ENCODE measurements around the gene CNTN5.

Gene CNTN5

DNA sequence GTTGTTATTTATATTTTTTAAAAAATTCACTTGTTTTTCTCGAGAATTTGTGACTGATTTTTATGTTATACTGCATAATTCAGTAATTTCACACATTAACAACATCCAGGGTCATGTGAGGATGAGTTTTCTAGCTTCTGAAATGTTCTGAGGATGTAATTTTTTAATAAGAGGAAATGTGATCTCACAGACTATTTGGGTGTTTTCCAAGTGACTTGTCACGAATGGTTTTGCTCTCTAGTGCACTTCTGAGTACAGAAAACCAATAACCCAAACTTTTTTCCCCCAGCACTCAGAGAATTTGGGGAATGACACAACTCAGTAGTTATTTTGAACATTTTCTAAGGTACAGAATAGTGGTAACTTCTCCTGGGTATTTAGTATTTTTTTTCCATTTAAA is 845.2 kb downstream of the CNTN5 start:
- DNase-seq: no peak

GRCh38 chr11:99881610-99882009 is 860.9 kb downstream of the CNTN5 start:
- intact Hi-C loops (cut with DNase I; ENCODE audit: low total_unique reads): no loop called here
- DNase-seq: no peak
- no peaks in the 10 kb centered on the region for H3K27me3 ChIP-seq

More for the DNA sequence above, 845.2 kb downstream of the CNTN5 start:
- intact Hi-C loops (cut with DNase I; ENCODE audit: low total_unique reads): no loop called here
- Histone ChIP-seq H3K36me3 (no peaks in the 10 kb centered on the region), H3K27me3 (no peaks in the 10 kb centered on the region), H3K4me1 (no peaks in the 10 kb centered on the region), H3K27ac (no peak overlapping the region), H3K4me3 (no peak overlapping the region), H3K9me3 (no peaks in the 10 kb centered on the region)
- TF ChIP-seq, protein P1, sequence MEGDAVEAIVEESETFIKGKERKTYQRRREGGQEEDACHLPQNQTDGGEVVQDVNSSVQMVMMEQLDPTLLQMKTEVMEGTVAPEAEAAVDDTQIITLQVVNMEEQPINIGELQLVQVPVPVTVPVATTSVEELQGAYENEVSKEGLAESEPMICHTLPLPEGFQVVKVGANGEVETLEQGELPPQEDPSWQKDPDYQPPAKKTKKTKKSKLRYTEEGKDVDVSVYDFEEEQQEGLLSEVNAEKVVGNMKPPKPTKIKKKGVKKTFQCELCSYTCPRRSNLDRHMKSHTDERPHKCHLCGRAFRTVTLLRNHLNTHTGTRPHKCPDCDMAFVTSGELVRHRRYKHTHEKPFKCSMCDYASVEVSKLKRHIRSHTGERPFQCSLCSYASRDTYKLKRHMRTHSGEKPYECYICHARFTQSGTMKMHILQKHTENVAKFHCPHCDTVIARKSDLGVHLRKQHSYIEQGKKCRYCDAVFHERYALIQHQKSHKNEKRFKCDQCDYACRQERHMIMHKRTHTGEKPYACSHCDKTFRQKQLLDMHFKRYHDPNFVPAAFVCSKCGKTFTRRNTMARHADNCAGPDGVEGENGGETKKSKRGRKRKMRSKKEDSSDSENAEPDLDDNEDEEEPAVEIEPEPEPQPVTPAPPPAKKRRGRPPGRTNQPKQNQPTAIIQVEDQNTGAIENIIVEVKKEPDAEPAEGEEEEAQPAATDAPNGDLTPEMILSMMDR (IDR thresholded peaks at IDR 0.05): no peak

DNA sequence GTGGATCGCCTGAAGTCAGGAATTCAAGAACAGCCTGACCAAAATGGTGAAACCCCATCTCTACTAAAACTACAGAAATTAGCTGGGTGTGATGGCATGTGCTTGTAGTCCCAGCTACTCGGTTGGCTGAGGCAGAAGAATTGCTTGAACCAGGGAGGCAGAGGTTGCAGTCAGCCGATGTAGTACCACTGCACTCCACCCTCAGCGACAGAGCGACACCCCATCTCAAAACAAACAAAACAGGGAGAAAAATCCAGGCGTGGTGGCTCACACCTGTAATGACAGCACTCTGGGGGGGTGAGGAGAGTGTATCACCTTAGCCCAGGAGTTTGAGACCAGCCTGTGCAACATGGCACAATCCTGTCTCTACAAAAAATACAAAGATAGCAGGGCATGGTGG is 864.0 kb downstream of the CNTN5 start:
- H3K36me3 ChIP-seq: no peaks in the 10 kb centered on the region
- no peaks in the 10 kb centered on the region for H3K27me3 ChIP-seq
- H3K4me3 ChIP-seq: no peak overlapping the region
- H3K4me1 ChIP-seq: no peaks in the 10 kb centered on the region
- TF ChIP-seq, protein P1 (IDR thresholded peaks at IDR 0.05): no peak
- no peak overlapping the region for H3K27ac ChIP-seq
- no peak for DNase-seq
- intact Hi-C loops (cut with DNase I; ENCODE audit: low total_unique reads): no loop called here
- no peaks in the 10 kb centered on the region for H3K9me3 ChIP-seq

More at GRCh38 chr11:99881610-99882009, 860.9 kb downstream of the CNTN5 start:
- TF ChIP-seq, protein P1 (IDR thresholded peaks at IDR 0.05): no peak
- no peaks in the 10 kb centered on the region for H3K9me3 ChIP-seq
- no peak overlapping the region for H3K4me3 ChIP-seq
- no peaks in the 10 kb centered on the region for H3K4me1 ChIP-seq
- no peak overlapping the region for H3K27ac ChIP-seq
- no peaks in the 10 kb centered on the region for H3K36me3 ChIP-seq

DNA sequence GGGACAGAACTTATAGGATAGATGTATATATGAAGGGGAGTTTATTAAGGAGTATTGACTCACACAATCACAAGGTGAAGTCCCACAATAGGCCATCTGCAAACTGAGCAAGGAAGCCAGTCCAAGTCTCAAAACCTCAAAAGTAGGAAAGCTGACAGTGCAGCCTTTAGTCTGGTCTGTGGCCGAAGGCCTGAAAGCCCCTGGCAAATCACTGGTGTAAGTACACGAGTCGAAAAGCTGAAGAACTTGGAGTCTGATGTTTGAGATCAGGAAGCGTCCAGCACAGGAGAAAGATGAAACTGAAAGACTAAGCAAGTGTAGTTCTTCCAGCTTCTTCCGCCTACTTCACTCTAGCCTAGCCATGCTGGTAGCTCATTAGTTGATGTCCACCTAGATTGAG is 866.7 kb downstream of the CNTN5 start:
- Histone ChIP-seq H3K4me1 (no peaks in the 10 kb centered on the region), H3K36me3 (no peaks in the 10 kb centered on the region), H3K27ac (no peak overlapping the region), H3K27me3 (no peaks in the 10 kb centered on the region), H3K9me3 (no peaks in the 10 kb centered on the region), H3K4me3 (no peak overlapping the region)
- DNase-seq: no peak
- TF ChIP-seq, protein P1 (IDR thresholded peaks at IDR 0.05): no peak
- intact Hi-C loops (cut with DNase I; ENCODE audit: low total_unique reads): no loop called here

DNA sequence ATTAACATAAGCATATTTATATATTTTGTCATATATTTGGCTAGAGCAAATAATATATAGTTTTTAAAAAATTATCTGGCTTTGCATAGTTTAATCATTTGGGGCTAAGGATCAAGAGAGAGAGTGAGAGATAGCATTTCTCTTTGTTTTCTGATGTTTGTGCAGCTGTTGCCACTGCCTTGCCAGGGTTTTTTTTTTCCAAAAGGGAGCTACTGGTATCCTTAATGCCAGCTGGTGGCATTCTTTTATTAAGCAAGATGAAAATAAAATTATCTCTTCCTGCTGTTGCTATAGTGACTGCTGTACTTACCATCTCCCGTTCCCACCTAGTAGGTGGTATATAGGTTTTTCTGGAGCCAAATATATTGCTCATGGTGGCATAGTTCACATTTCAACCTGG is 873.1 kb downstream of the CNTN5 start:
- no peaks in the 10 kb centered on the region for H3K4me1 ChIP-seq
- H3K27me3 ChIP-seq: no peaks in the 10 kb centered on the region
- H3K4me3 ChIP-seq: no peak overlapping the region
- H3K36me3 ChIP-seq: no peaks in the 10 kb centered on the region
- TF ChIP-seq, protein P1 (IDR thresholded peaks at IDR 0.05): no peak
- peaks cover 3 to 5% (median 4%) of the 10 kb centered on the region in 3 donors for H3K9me3 ChIP-seq
- no peak overlapping the region for H3K27ac ChIP-seq
- no peak for DNase-seq
- intact Hi-C loops (cut with DNase I; ENCODE audit: low total_unique reads): no loop called here

- DNase-seq: no peak
- TF ChIP-seq, protein P1 (IDR thresholded peaks at IDR 0.05): no peak
- Histone ChIP-seq H3K4me3 (no peak overlapping the region), H3K4me1 (no peaks in the 10 kb centered on the region), H3K27ac (no peak overlapping the region), H3K36me3 (no peaks in the 10 kb centered on the region), H3K27me3 (no peaks in the 10 kb centered on the region), H3K9me3 (peaks cover 0 to 5% (median 4%) of the 10 kb centered on the region in 3 donors)
- intact Hi-C loops (cut with DNase I; ENCODE audit: low total_unique reads): no loop called here
These were observed 880.4 kb downstream of the CNTN5 start for GRCh38 chr11:99901175-99901574.
